ENCODE results near the gene NAT10. TPM values are rescaled to one million over a fixed set of nuclear protein-coding genes. Genes with fewer than 3 reads are reported as not detected.

NAT10 gene
- total RNA-seq, 1 experiment from 2014 or later = 103 TPM

DNA sequence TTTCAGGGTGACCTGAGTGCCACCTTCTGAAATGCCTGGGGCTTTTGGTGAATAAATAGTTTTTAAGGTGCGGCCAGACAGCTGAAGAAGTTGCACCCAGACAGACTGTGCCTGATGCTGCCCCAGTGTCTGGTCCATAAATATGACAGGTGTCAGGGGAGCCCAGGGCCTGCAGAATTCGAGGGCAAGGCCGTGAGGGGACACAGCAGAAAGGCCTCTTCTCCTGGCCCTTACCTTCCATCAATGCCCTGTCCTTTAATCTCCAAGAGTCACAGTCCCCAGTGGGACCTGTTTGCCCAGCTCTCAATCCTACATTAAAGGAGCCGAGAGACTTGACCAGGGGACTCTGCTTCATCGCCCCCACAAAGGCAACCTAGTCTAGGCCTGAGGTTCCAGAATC, 45.7 kb downstream of the NAT10 start:
- Histone ChIP-seq H3K4ac (ENCODE audit: low read depth, low read length) (no peak overlapping the region), H3K4me1 (ENCODE audit: insufficient read depth, low read length) (no peaks in the 10 kb centered on the region), H2BK20ac (ENCODE audit: low read depth, low read length, poor library complexity, severe bottlenecking) (no peak overlapping the region), H2BK12ac (ENCODE audit: insufficient read length, low read depth, low read length) (no peak overlapping the region), H3K18ac (ENCODE audit: insufficient read length, low read depth, low read length) (no peak overlapping the region), H3K14ac (ENCODE audit: insufficient read depth, low read length) (no peak overlapping the region), H4K5ac (ENCODE audit: insufficient read length, low read depth, low read length) (no peak overlapping the region), H3K9me3 (ENCODE audit: control insufficient read depth, low read depth, low read length) (no peaks in the 10 kb centered on the region), H3K79me1 (ENCODE audit: insufficient read depth, low read depth, low read length, poor library complexity, severe bottlenecking) (no peaks in the 10 kb centered on the region), H2BK5ac (ENCODE audit: insufficient read length, low read length) (no peak overlapping the region), H2BK120ac (ENCODE audit: low read depth, low read length, poor library complexity, severe bottlenecking) (no peak overlapping the region), H3K9ac (ENCODE audit: extremely low read depth, insufficient read length, low read length) (no peak overlapping the region), H2AFZ (ENCODE audit: low read length) (no peak overlapping the region), H3K23me2 (ENCODE audit: insufficient read length, low read depth, low read length, poor library complexity, severe bottlenecking) (no peaks in the 10 kb centered on the region), H3K4me2 (ENCODE audit: insufficient read depth, insufficient read length, low read length) (no peak overlapping the region), H2AK5ac (ENCODE audit: insufficient read length, low read length) (no peak overlapping the region), H3K27ac (ENCODE audit: insufficient read length, low read depth, low read length) (no peak overlapping the region), H4K8ac (replicated peaks; ENCODE audit: insufficient read length, low read depth, low read length) (no peak overlapping the region), H2BK15ac (ENCODE audit: low read depth, low read length) (no peak overlapping the region), H3K23ac (ENCODE audit: insufficient read length, low read depth, low read length) (no peak overlapping the region), H4K20me1 (ENCODE audit: control insufficient read depth, insufficient read depth, insufficient read length) (no peaks in the 10 kb centered on the region), H4K91ac (ENCODE audit: insufficient read length, low read depth, low read length) (no peak overlapping the region), H3K27me3 (ENCODE audit: insufficient read depth, low read length) (no peaks in the 10 kb centered on the region), H3K79me2 (ENCODE audit: insufficient read depth, low read length) (no peaks in the 10 kb centered on the region), H3K56ac (ENCODE audit: insufficient read length, low read depth, low read length) (no peak overlapping the region), H3T11ph (ENCODE audit: low read length) (no peak overlapping the region)
- no peak for DNase-seq
- no peaks in the 10 kb centered on the region for H3K27me3 Mint-ChIP-seq (ENCODE audit: low read depth)
- H3K9me3 Mint-ChIP-seq = no peaks in the 10 kb centered on the region
- H3K36me3 Mint-ChIP-seq (ENCODE audit: insufficient read depth in 1 of 3, low read depth in 3 of 3) = peaks cover 28 to 46% (median 29%) of the 10 kb centered on the region in 3 experiments; a peak in 6 of 7 replicates
- no peak for TF ChIP-seq CTCF (conservative IDR thresholded peaks at IDR 0.05)
- WGBS (ENCODE audit: extremely low coverage, insufficient read length, low lambda C conversion rate) = no CpG with 5 or more reads among the region's 5 CpGs
- H3K4me1 Mint-ChIP-seq = no peaks in the 10 kb centered on the region
- H3K27ac Mint-ChIP-seq = no peak overlapping the region
- no peak overlapping the region for H3K4me3 Mint-ChIP-seq

Measured in H9 (cell line).